ENCODE measurements around the gene INPP5J. TPM values are rescaled to one million over a fixed set of nuclear protein-coding genes. Genes with fewer than 3 reads are reported as not detected.

INPP5J gene
- total and polyA plus RNA-seq, 2 of the 13 experiments (the other 11 are each of a cell fraction or from before 2014, with no cell fraction given) = 0.24 to 1.1 TPM

- TF ChIP-seq SKI (IDR thresholded peaks at IDR 0.05; ENCODE audit: partially characterized antibody) (peak; percentile 24), ZNF629 (CRISPR knock-in tag; conservative IDR thresholded peaks at IDR 0.05) (no peak), ZNF235 (CRISPR knock-in tag; IDR thresholded peaks at IDR 0.05; ENCODE audit: borderline replicate concordance) (no peak), CENPX (CRISPR knock-in tag; IDR thresholded peaks at IDR 0.05) (no peak), ZSCAN30 (CRISPR knock-in tag; IDR thresholded peaks at IDR 0.05) (no peak), RFX1 (IDR thresholded peaks at IDR 0.05) (no peak; the same call in 1 of the 2 replicates), ZNF280D (CRISPR knock-in tag; IDR thresholded peaks at IDR 0.05) (no peak), MZF1 (CRISPR knock-in tag; IDR thresholded peaks at IDR 0.05; ENCODE audit: borderline replicate concordance) (no peak), ZSCAN9 (CRISPR knock-in tag; IDR thresholded peaks at IDR 0.05; ENCODE audit: borderline replicate concordance) (0 out of 2 replicates have a peak, but pooled peaks have one; percentile 54), HOXA5 (CRISPR knock-in tag; IDR thresholded peaks at IDR 0.05) (no peak), NR1H2 (CRISPR knock-in tag; IDR thresholded peaks at IDR 0.05; ENCODE audit: borderline replicate concordance, low read depth) (0 out of 2 replicates have a peak, but pooled peaks have one; percentile 45), ZNF564 (CRISPR knock-in tag; IDR thresholded peaks at IDR 0.05) (no peak), YY1 (IDR thresholded peaks at IDR 0.05; ENCODE audit: insufficient read depth, insufficient replicate concordance, low read depth, low read length) (no peak), MEIS1 (CRISPR knock-in tag; IDR thresholded peaks at IDR 0.05; ENCODE audit: borderline replicate concordance) (no peak), ZNF737 (CRISPR knock-in tag; IDR thresholded peaks at IDR 0.05; ENCODE audit: borderline replicate concordance) (no peak), MTF1 (CRISPR knock-in tag; IDR thresholded peaks at IDR 0.05) (no peak), MED13 (CRISPR knock-in tag; IDR thresholded peaks at IDR 0.05) (no peak), ZFP1 (CRISPR knock-in tag; IDR thresholded peaks at IDR 0.05) (no peak), ATF6 (CRISPR knock-in tag; conservative IDR thresholded peaks at IDR 0.05) (no peak), RFX3 (CRISPR knock-in tag; IDR thresholded peaks at IDR 0.05) (no peak), ZBTB10 (CRISPR knock-in tag; IDR thresholded peaks at IDR 0.05; ENCODE audit: borderline replicate concordance) (peak; percentile 97), ZBTB3 (CRISPR knock-in tag; IDR thresholded peaks at IDR 0.05; ENCODE audit: borderline replicate concordance, low read depth) (no peak), SP5 (CRISPR knock-in tag; IDR thresholded peaks at IDR 0.05; ENCODE audit: borderline replicate concordance, low read depth) (0 out of 2 replicates have a peak, but pooled peaks have one; percentile 19), PRPF4 (IDR thresholded peaks at IDR 0.05; ENCODE audit: low read depth, low read length, poor library complexity, severe bottlenecking) (no peak)
Observed at GRCh38 chr22:31102441-31103081, 20.2 kb upstream of the INPP5J start (continued).
